ENCODE measurements around the gene HEBP1. TPM values are rescaled to one million over a fixed set of nuclear protein-coding genes. Genes with fewer than 3 reads are reported as not detected.
A peak's percentile ranks its signal among the peaks of the same experiment; 100 is the strongest.

Gene HEBP1
- total RNA-seq, 1 donor from 2014 or later = 83.3 TPM

DNA sequence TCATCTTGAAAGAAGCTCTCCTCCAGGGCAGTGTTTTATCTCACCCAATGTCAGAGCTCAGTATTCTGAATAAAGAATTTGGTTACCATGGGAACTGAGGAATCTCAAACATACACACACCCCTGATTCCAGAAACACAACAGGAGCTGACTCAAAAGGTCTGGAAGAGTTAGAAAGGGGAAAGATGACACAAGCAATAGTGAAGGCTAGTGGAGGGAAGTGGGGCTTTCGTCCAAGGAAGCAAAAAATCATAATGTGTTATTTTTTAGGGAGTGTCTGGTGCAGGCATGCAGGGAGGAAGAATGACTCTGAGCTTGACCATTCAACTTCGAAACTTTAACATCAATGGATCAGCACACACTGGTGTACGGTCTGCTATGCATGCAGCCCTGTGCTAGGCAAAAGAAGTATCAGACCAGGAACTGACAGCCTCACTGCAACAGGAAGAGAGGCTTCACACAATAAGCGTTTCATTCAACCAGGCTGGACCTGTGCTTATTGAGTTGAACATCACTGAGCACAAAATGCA, 20.3 kb downstream of the HEBP1 start:
- no peak for DNase-seq (ENCODE audit: low spot score)
- no peak for TF ChIP-seq CTCF (IDR thresholded peaks at IDR 0.05; ENCODE audit: unreplicated experiment)
- no peak overlapping the region for H3K4me3 Mint-ChIP-seq (ENCODE audit: unreplicated experiment)
- H3K27ac Mint-ChIP-seq (ENCODE audit: unreplicated experiment) = no peak overlapping the region
- H3K36me3 Mint-ChIP-seq (ENCODE audit: low read depth, unreplicated experiment) = peaks cover 9% of the 10 kb centered on the region
- no peaks in the 10 kb centered on the region for H3K9me3 Mint-ChIP-seq (ENCODE audit: unreplicated experiment)
- H3K4me1 Mint-ChIP-seq (ENCODE audit: unreplicated experiment) = no peaks in the 10 kb centered on the region
- H3K27me3 Mint-ChIP-seq (ENCODE audit: unreplicated experiment) = no peaks in the 10 kb centered on the region

GRCh38 chr12:12979126-12979525, 20.9 kb downstream of the HEBP1 start:
- H3K4me1 Mint-ChIP-seq (ENCODE audit: unreplicated experiment) = no peaks in the 10 kb centered on the region
- no peak for DNase-seq (ENCODE audit: low spot score)
- peaks cover 15% of the 10 kb centered on the region for H3K36me3 Mint-ChIP-seq (ENCODE audit: low read depth, unreplicated experiment)
- H3K4me3 Mint-ChIP-seq (ENCODE audit: unreplicated experiment) = no peak overlapping the region
- no peak for TF ChIP-seq CTCF (IDR thresholded peaks at IDR 0.05; ENCODE audit: unreplicated experiment)
- no peak overlapping the region for H3K27ac Mint-ChIP-seq (ENCODE audit: unreplicated experiment)
- H3K9me3 Mint-ChIP-seq (ENCODE audit: unreplicated experiment) = peaks cover 4% of the 10 kb centered on the region
- no peaks in the 10 kb centered on the region for H3K27me3 Mint-ChIP-seq (ENCODE audit: unreplicated experiment)

GRCh38 chr12:12977231-12977630, 22.8 kb downstream of the HEBP1 start:
- Mint-ChIP-seq H3K27ac (ENCODE audit: unreplicated experiment) (no peak overlapping the region), H3K4me3 (ENCODE audit: unreplicated experiment) (no peak overlapping the region), H3K9me3 (ENCODE audit: unreplicated experiment) (peaks cover 4% of the 10 kb centered on the region), H3K27me3 (ENCODE audit: unreplicated experiment) (no peaks in the 10 kb centered on the region), H3K4me1 (ENCODE audit: unreplicated experiment) (no peaks in the 10 kb centered on the region), H3K36me3 (ENCODE audit: low read depth, unreplicated experiment) (peaks cover 34% of the 10 kb centered on the region)
- no peak for DNase-seq (ENCODE audit: low spot score)
- TF ChIP-seq CTCF (IDR thresholded peaks at IDR 0.05; ENCODE audit: unreplicated experiment) = no peak

DNA sequence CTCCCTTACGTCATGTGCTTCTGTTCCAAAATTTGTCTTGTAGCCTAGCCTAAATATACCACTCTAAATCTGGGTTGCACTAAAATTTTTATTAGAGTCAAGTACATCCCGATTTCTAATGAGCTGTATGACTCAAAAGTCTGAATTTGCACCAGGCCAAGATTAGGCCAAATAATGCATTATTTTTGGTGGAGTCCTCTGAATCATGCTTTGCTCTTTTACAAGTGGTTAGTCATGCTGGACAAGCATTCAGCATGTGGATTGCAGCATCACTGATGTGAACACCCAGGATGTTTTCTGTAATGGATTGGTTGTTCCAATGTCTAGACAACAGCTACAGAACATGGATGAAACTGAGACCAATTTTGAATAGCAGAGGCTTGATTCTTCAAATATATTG, 23.7 kb downstream of the HEBP1 start:
- no peak overlapping the region for H3K27ac Mint-ChIP-seq (ENCODE audit: unreplicated experiment)
- no peaks in the 10 kb centered on the region for H3K4me1 Mint-ChIP-seq (ENCODE audit: unreplicated experiment)
- H3K9me3 Mint-ChIP-seq (ENCODE audit: unreplicated experiment) = peaks cover 4% of the 10 kb centered on the region
- no peaks in the 10 kb centered on the region for H3K27me3 Mint-ChIP-seq (ENCODE audit: unreplicated experiment)
- peaks cover 41% of the 10 kb centered on the region for H3K36me3 Mint-ChIP-seq (ENCODE audit: low read depth, unreplicated experiment)
- no peak for TF ChIP-seq CTCF (IDR thresholded peaks at IDR 0.05; ENCODE audit: unreplicated experiment)
- no peak for DNase-seq (ENCODE audit: low spot score)
- H3K4me3 Mint-ChIP-seq (ENCODE audit: unreplicated experiment) = no peak overlapping the region

DNA sequence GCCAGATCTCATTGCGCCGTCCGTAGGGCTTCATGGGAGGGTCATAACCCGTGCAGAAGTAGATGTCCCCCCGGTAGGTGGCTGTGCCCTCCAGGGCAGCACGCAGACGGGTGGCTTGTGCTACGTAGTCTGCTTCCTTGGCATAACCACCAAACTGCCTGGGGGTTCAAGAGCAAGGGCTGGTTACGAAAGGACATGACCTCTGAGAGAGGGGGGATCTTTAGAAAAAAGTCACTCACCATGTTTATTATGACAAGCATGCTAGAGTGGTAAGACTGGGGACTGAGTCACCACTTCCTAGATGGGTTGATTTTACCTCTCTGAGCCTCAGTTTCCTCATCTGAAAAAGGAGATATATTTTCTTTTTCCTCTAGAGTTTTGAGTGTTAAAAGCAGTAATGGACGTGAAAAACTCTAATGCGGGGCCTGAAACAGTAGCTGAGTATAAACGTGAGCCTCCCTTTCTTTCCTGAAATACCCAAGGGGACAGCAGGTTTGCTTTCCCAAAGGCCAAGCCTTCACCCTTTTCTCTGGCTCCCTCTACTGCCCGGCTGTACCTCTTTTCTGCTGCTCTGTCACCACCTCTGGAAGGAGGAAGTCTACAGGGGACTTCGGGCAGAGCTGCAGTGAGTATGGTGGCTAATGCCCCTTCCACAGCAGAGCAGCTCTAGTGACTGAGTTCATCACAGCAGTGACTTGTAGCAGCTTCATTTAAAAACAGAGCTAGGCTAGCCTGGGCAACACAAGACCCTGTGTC, 24.6 kb downstream of the HEBP1 start:
- TF ChIP-seq CTCF (IDR thresholded peaks at IDR 0.05; ENCODE audit: unreplicated experiment) = no peak
- DNase-seq (ENCODE audit: low spot score) = peak; percentile 37
- H3K9me3 Mint-ChIP-seq (ENCODE audit: unreplicated experiment) = peaks cover 4% of the 10 kb centered on the region
- no peak overlapping the region for H3K4me3 Mint-ChIP-seq (ENCODE audit: unreplicated experiment)
- H3K4me1 Mint-ChIP-seq (ENCODE audit: unreplicated experiment) = no peaks in the 10 kb centered on the region
- no peak overlapping the region for H3K27ac Mint-ChIP-seq (ENCODE audit: unreplicated experiment)
- no peaks in the 10 kb centered on the region for H3K27me3 Mint-ChIP-seq (ENCODE audit: unreplicated experiment)
- H3K36me3 Mint-ChIP-seq (ENCODE audit: low read depth, unreplicated experiment) = peaks cover 44% of the 10 kb centered on the region

Measured in endothelial cell (in vitro differentiated cells).